ENCODE data around the gene MCC. TPM values are rescaled to one million over a fixed set of nuclear protein-coding genes. Genes with fewer than 3 reads are reported as not detected.

Gene MCC
- total and polyA plus RNA-seq, 4 donors, result 1.6 to 38.6 (median 11.2) TPM

DNA sequence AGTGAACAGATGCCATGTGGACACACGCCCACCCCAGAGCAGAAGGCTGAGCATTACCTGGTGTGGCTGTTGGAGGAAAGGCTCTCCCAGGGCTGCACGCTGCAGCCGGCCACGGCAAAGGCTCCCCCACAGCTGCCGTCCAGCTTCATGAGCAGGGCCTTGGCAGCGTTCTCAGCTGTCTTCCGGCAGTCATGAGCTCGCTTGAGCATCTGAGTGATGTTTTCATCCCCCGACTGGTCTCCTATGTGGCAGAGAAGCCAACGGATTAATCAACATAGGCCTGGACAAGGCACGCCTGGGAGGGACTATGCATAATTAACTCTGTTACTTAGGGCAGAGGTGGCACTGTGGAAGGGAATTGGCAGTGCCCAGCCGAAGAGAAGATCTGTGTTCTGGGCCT lies 424.3 kb downstream of the MCC start:
- H3K27ac ChIP-seq (ENCODE audit: low read depth in 1 of 2, low read length in 1 of 2), result no peak overlapping the region
- 83 to 92% methylated on average over 12 of the region's 12 CpGs for WGBS, 2 donors
- no peak for TF ChIP-seq CTCF (IDR thresholded peaks at IDR 0.05; ENCODE audit: control extremely low read depth, extremely low read depth)
- no peak for DNase-seq
- peaks cover 0 to 6% (median 0%) of the 10 kb centered on the region in 4 donors for H3K9me3 ChIP-seq (ENCODE audit: control insufficient read depth in 4 of 4, insufficient read depth in 3 of 4, low read length in 3 of 4)
- H3K36me3 ChIP-seq (ENCODE audit: control insufficient read depth in 4 of 4, insufficient read depth in 4 of 4, low read length in 4 of 4), result peaks cover 2 to 16% (median 4%) of the 10 kb centered on the region in 4 donors
- H3K4me3 ChIP-seq, result no peak overlapping the region
- peaks cover 0 to 19% (median 8%) of the 10 kb centered on the region in 5 donors for H3K4me1 ChIP-seq (ENCODE audit: control insufficient read depth in 5 of 5, insufficient read depth in 5 of 5, low read length in 5 of 5)
- ATAC-seq (ENCODE audit: insufficient read depth, low FRiP score), result no peak
- H3K27me3 ChIP-seq (ENCODE audit: control insufficient read depth in 3 of 3, insufficient read depth in 3 of 3, low read length in 2 of 3), result no peaks in the 10 kb centered on the region
- H3K9ac ChIP-seq (ENCODE audit: insufficient read depth in 1 of 2, low read length in 2 of 2), result no peak overlapping the region

DNA sequence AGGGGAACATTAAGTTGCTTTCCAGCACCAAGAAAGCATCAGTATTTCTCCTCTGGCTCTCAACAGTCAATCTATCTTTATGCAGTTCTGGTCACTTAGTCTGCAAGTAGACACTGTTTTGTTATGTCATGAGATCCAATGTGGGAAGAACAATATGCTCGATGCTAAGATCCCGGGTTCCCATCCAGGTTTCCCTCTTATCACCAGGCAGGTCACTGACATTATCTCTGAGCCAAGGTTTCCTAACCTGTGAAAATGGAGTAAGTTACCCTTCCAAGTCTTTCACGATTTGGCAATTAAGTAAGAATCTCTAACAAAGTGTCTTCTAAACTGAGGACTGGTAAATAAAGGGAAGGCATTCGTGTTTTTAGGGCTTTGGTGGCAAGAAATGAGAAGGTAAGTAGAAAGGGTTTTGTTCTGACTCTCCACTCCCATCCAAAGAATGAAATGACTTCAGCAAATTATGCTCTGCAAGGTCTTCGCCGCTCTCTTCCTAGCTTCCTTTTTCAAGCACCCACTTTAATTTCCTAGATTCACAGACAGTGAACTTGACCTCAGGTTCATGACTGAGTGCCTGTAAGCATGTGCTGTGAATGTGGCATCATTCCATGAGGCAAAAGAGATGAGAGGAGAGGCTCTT lies 425.3 kb downstream of the MCC start:
- Histone ChIP-seq H3K4me3 (no peak overlapping the region), H3K9me3 (ENCODE audit: control insufficient read depth in 4 of 4, insufficient read depth in 3 of 4, low read length in 3 of 4) (peaks cover 0 to 6% (median 0%) of the 10 kb centered on the region in 4 donors), H3K27me3 (ENCODE audit: control insufficient read depth in 3 of 3, insufficient read depth in 3 of 3, low read length in 2 of 3) (no peaks in the 10 kb centered on the region), H3K4me1 (ENCODE audit: control insufficient read depth in 5 of 5, insufficient read depth in 5 of 5, low read length in 5 of 5) (peaks cover 0 to 18% (median 5%) of the 10 kb centered on the region in 5 donors), H3K9ac (ENCODE audit: insufficient read depth in 1 of 2, low read length in 2 of 2) (no peak overlapping the region), H3K27ac (ENCODE audit: low read depth in 1 of 2, low read length in 1 of 2) (no peak overlapping the region), H3K36me3 (ENCODE audit: control insufficient read depth in 4 of 4, insufficient read depth in 4 of 4, low read length in 4 of 4) (peaks cover 2 to 16% (median 4%) of the 10 kb centered on the region in 4 donors)
- ATAC-seq (ENCODE audit: insufficient read depth, low FRiP score) (no peak), DNase-seq (no peak)
- no peak for TF ChIP-seq CTCF (IDR thresholded peaks at IDR 0.05; ENCODE audit: control extremely low read depth, extremely low read depth)
- WGBS, 2 donors, result 92% methylated on average over 6 of the region's 6 CpGs

DNA sequence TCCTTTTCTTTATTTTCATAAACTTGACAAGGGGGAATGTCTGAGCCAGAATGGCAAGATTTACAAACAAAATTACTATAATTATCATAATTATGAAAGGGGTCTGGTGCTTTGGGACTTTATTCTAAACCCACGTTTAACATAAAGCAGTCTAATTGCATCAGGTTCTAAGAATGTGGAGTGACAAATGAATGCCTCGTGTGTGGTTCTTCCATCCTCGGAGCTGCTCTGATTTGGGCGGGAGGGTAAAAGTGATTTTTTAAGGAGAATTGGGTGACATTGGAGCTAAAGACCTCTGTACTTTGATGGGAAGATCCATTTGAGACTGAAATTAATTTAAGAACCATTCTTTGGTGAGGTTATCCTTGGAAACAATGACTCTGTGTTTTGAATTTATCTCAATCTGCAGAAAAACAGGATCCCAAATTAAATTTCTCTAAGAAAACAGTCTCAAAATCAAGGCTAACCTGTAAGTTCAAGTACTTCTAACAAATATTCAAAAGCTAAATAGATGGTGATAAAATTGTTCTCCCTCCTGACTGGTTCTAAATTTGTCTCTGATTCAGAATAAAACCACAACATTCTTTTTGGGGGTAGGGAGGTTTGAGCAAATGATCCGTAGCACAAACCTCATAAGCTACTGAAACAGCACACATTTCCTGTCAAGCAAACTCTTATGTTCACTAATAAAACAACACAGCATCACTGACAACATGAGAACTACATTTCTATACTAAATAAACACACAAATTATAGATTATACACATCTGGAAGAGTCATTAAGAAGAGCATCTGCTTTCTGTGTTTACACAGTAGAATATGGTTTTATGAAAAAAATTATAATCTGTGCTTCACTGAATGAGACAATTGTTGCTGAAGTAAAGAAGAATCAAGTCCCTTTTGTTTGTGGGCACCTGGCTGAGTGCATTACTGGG lies 426.1 kb downstream of the MCC start:
- peaks cover 0 to 6% (median 0%) of the 10 kb centered on the region in 4 donors for H3K9me3 ChIP-seq (ENCODE audit: control insufficient read depth in 4 of 4, insufficient read depth in 3 of 4, low read length in 3 of 4)
- TF ChIP-seq CTCF (IDR thresholded peaks at IDR 0.05; ENCODE audit: control extremely low read depth, extremely low read depth), result no peak
- ATAC-seq (ENCODE audit: insufficient read depth, low FRiP score), result no peak
- H3K36me3 ChIP-seq (ENCODE audit: control insufficient read depth in 4 of 4, insufficient read depth in 4 of 4, low read length in 4 of 4), result peaks cover 2 to 16% (median 4%) of the 10 kb centered on the region in 4 donors
- H3K9ac ChIP-seq (ENCODE audit: insufficient read depth in 1 of 2, low read length in 2 of 2), result no peak overlapping the region
- H3K4me1 ChIP-seq (ENCODE audit: control insufficient read depth in 5 of 5, insufficient read depth in 5 of 5, low read length in 5 of 5), result peaks cover 0 to 15% (median 5%) of the 10 kb centered on the region in 5 donors
- 79% methylated on average over 5 of the region's 5 CpGs for WGBS, 2 donors
- no peak overlapping the region for H3K4me3 ChIP-seq
- H3K27ac ChIP-seq (ENCODE audit: low read depth in 1 of 2, low read length in 1 of 2), result no peak overlapping the region
- DNase-seq, result no peak
- no peaks in the 10 kb centered on the region for H3K27me3 ChIP-seq (ENCODE audit: control insufficient read depth in 3 of 3, insufficient read depth in 3 of 3, low read length in 2 of 3)
